Ascending aorta (tissue), 2 donors: ENCODE data around the gene FGF11. TPM values are rescaled to one million over a fixed set of nuclear protein-coding genes. Genes with fewer than 3 reads are reported as not detected.

ENCODE experiments used
- DNase-seq, 2 donors: peaks; one replicate each; pipeline ENCODE4 v3.0.0-alpha.2; 2019; ENCODE audit warnings: low spot score in 2 of 2
- H3K27ac ChIP-seq, 2 donors: fragments of 200-600 bp; sonication (generic); one replicate each; pipeline ENCODE4 v1.5.1; 2016 to 2017; ENCODE audit warnings: mild to moderate bottlenecking in 1 of 2
- H3K27me3 ChIP-seq: fragments of 200-600 bp; sonication (generic); one replicate; pipeline ENCODE4 v1.5.1; 2017
- H3K36me3 ChIP-seq, 2 donors: fragments of 200-600 bp; sonication (generic); one replicate each; pipeline ENCODE4 v1.5.1; 2016
- H3K4me1 ChIP-seq, 2 donors: fragments of 200-600 bp; sonication (generic); one replicate each; pipeline ENCODE4 v1.5.1; 2016 to 2017; ENCODE audit warnings: mild to moderate bottlenecking in 1 of 2
- H3K4me3 ChIP-seq, 2 donors: fragments of 200-600 bp; sonication (generic); one replicate each; pipeline ENCODE4 v1.5.1; 2016 to 2017; ENCODE audit warnings: mild to moderate bottlenecking in 1 of 2
- H3K9me3 ChIP-seq, 2 donors: fragments of 200-600 bp; sonication (generic); one replicate each; pipeline ENCODE4 v1.5.1; 2016
- intact Hi-C: fragments of 100-400 bp; cut with DNase I; formaldehyde crosslinking; loops from one replicate; pipeline ENCODE4 v1.15.1; 2023
- total RNA-seq: library from RNA; depleted of rRNA; stranded (reverse); fragments of >200 nt; gene quantifications from one replicate; pipeline ENCODE4 v1.1.0, GENCODE V29; 2016
- TF ChIP-seq, protein P1 (sequence below), 3 experiments: fragments of 200-600 bp in 2 of 3; fragments of 450-650 bp in 1 of 3; sonication (generic) in 2 of 3; IDR thresholded peaks; one replicate each; pipeline ENCODE4 v1.5.1; 2016 to 2019; ENCODE audit warnings: antibody characterized with exemption in 3 of 3, mild to moderate bottlenecking in 1 of 3, moderate library complexity in 1 of 3

The FGF11 gene
- total RNA-seq, 1 donor from 2014 or later = 0.32 TPM

GRCh38 chr17:7423679-7424078 is 15.6 kb upstream of the FGF11 start:
- intact Hi-C loops = no loop called here
- Histone ChIP-seq H3K4me3 (no peak overlapping the region), H3K36me3 (no peaks in the 10 kb centered on the region), H3K9me3 (no peaks in the 10 kb centered on the region), H3K27me3 (no peaks in the 10 kb centered on the region), H3K4me1 (no peaks in the 10 kb centered on the region), H3K27ac (no peak overlapping the region)
- DNase-seq = no peak
- TF ChIP-seq, protein P1, sequence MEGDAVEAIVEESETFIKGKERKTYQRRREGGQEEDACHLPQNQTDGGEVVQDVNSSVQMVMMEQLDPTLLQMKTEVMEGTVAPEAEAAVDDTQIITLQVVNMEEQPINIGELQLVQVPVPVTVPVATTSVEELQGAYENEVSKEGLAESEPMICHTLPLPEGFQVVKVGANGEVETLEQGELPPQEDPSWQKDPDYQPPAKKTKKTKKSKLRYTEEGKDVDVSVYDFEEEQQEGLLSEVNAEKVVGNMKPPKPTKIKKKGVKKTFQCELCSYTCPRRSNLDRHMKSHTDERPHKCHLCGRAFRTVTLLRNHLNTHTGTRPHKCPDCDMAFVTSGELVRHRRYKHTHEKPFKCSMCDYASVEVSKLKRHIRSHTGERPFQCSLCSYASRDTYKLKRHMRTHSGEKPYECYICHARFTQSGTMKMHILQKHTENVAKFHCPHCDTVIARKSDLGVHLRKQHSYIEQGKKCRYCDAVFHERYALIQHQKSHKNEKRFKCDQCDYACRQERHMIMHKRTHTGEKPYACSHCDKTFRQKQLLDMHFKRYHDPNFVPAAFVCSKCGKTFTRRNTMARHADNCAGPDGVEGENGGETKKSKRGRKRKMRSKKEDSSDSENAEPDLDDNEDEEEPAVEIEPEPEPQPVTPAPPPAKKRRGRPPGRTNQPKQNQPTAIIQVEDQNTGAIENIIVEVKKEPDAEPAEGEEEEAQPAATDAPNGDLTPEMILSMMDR (IDR thresholded peaks at IDR 0.05) = no peak

DNA sequence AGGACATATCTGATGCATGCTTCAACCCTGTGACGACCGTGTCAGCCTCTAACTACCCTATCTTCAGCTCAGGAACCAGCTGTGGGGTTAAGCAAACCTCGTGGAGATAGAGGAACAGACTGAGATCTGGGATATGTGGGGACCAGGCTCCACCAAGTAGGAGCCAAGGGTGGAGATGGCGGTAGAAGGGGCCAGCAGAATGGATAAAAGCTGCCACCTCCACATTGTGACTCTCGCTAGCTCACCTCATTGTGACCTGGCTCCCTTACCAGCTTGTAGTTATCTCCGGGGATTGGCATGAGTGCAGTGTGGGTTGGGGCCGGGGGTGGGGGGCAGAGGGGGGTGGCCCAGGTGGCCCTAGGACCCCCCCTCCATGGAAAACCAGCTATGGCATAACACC is 14.0 kb upstream of the FGF11 start, which contains the start of gene SPEM2:
SPEM2 (plus strand) TSS at position 301 of the 400 bp plus-strand sequence; CDS start at position 374, 73 bp downstream.
- Histone ChIP-seq H3K27ac (no peak within 1 kb of the TSS), H3K9me3 (no peaks in the 10 kb centered on the region), H3K36me3 (no peaks in the 10 kb centered on the region), H3K4me1 (no peaks in the 10 kb centered on the region), H3K27me3 (no peaks in the 10 kb centered on the region), H3K4me3 (no peak within 1 kb of the TSS)
- TF ChIP-seq, protein P1 (IDR thresholded peaks at IDR 0.05) = no peak
- intact Hi-C loops = no loop called here
- DNase-seq = no peak

GRCh38 chr17:7425756-7426155 is 13.6 kb upstream of the FGF11 start:
- no peaks in the 10 kb centered on the region for H3K4me1 ChIP-seq
- H3K27ac ChIP-seq = no peak overlapping the region
- no peak overlapping the region for H3K4me3 ChIP-seq
- H3K27me3 ChIP-seq = no peaks in the 10 kb centered on the region
- TF ChIP-seq, protein P1 (IDR thresholded peaks at IDR 0.05) = no peak
- intact Hi-C loops = no loop called here
- H3K9me3 ChIP-seq = no peaks in the 10 kb centered on the region
- DNase-seq = no peak
- no peaks in the 10 kb centered on the region for H3K36me3 ChIP-seq

GRCh38 chr17:7426203-7426863 is 13.0 kb upstream of the FGF11 start:
- Histone ChIP-seq H3K36me3 (no peaks in the 10 kb centered on the region), H3K27me3 (no peaks in the 10 kb centered on the region)
- TF ChIP-seq, protein P1 (IDR thresholded peaks at IDR 0.05) = no peak

DNA sequence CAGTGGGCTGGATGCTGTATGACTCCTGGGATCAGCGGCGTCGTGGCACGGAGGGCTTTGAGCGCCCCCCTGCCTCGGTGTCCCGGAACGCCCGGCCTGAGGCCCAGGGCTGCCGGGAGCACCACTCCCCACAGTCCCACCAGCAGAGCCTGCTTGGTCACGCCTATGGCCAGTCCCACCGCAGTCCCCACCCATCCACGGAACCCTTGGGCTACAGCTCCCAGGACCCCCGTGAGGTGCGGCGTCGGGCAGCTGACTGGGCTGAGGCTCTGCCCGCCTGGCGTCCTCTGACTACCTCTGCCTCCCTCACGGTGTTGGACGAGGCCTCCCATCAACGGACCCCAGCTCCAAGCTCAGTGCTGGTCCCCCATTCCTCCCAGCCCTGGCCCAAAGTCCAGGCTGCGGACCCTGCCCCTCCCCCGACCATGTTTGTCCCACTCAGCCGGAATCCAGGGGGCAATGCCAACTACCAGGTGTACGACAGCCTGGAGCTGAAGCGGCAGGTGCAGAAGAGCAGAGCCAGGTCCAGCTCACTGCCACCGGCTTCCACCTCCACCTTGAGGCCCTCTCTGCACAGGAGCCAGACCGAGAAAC is 12.3 kb upstream of the FGF11 start:
- no peak for DNase-seq
- H3K27me3 ChIP-seq = no peaks in the 10 kb centered on the region
- H3K4me1 ChIP-seq = no peaks in the 10 kb centered on the region
- no peaks in the 10 kb centered on the region for H3K9me3 ChIP-seq
- TF ChIP-seq, protein P1 (IDR thresholded peaks at IDR 0.05) = no peak
- H3K4me3 ChIP-seq = no peak overlapping the region
- intact Hi-C loops = no loop called here
- no peaks in the 10 kb centered on the region for H3K36me3 ChIP-seq
- no peak overlapping the region for H3K27ac ChIP-seq

More at GRCh38 chr17:7426203-7426863, 13.0 kb upstream of the FGF11 start:
- DNase-seq = no peak
- no peak overlapping the region for H3K4me3 ChIP-seq
- no peaks in the 10 kb centered on the region for H3K9me3 ChIP-seq
- no peak overlapping the region for H3K27ac ChIP-seq
- intact Hi-C loops = no loop called here
- H3K4me1 ChIP-seq = no peaks in the 10 kb centered on the region
